ENCODE measurements around the gene ILKAP.
"Not testable (repeated sequence)": the region's sequence is repeated elsewhere in the genome, so short reads cannot be mapped to it uniquely, and the experiment has no call there.

The ILKAP gene

GRCh38 chr2:238187618-238188548 is 15.6 kb downstream of the ILKAP start:
- no peak for DNase-seq

DNA sequence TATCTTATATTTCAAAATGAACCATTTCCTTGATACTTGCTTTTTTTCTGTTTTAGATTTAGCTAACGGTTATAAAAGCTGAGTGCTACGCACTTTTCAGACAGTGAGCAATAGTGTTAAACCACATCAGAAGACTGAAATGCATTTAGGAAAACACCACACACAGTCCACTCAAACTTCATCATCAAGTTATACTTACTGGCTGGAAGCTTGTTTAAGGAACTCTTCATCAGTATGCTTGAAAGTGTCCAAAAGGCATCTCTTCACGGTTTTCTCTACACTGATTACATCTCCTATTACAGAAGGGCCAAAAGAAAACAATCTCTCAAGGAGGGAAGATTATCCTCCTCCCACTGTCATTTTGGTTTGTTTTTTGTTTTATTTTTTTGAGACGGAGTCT is 19.7 kb downstream of the ILKAP start:
- no peak for DNase-seq

DNA sequence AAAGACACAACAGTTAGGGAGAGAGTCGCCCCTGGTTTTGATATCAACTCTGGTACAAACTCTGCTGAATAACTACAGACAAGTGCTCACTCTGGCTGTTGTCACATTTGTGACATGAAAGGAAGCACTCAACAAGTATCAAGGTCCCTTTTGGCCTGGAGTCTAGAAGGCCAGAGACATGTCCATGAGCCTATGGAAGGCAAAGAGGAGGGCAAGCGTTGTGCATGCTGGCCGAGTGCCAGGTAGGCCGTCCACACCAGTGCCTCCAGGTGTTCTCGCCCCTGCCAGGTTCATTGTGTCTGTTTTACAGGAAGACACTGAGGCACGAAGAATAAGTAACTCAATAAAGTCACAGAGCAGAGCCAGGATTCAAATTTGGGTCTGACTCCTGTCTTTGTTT is 21.1 kb downstream of the ILKAP start:
- DNase-seq = no peak

- DNase-seq = no peak
These were observed 22.9 kb downstream of the ILKAP start for GRCh38 chr2:238180554-238180953.

- no peak for DNase-seq
These were observed 26.9 kb downstream of the ILKAP start for GRCh38 chr2:238176613-238177012.

GRCh38 chr2:238174701-238175100 is 28.8 kb downstream of the ILKAP start:
- no peak for DNase-seq

- DNase-seq = no peak
These were observed 29.2 kb downstream of the ILKAP start for GRCh38 chr2:238174291-238174690.

- no peak for DNase-seq
These were observed 29.8 kb downstream of the ILKAP start for GRCh38 chr2:238173692-238174091.

DNA sequence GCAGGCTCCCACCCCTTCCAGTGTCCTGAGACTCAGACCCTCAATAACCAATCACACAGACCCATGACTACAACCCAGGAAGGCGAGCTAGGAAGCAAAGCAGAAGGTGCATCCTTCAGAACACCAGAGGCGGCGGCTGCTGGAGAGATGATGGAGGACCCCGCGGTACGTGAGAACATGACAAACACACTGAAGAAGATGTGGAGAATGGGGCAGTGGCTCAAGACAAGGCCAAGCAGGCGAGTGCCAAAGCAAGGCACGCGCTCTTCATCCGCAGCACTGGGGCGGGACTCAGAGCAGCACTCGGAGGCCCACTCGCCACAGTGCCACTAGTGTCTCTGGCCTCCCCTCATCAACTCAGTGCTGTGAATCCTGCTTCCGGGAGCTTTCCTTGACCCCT is 31.1 kb downstream of the ILKAP start:
- no peak for DNase-seq

GRCh38 chr2:238171575-238172187 is 31.8 kb downstream of the ILKAP start:
- DNase-seq = no peak

GRCh38 chr2:238171072-238171431 is 32.4 kb downstream of the ILKAP start:
- DNase-seq = not testable (repeated sequence)

DNA sequence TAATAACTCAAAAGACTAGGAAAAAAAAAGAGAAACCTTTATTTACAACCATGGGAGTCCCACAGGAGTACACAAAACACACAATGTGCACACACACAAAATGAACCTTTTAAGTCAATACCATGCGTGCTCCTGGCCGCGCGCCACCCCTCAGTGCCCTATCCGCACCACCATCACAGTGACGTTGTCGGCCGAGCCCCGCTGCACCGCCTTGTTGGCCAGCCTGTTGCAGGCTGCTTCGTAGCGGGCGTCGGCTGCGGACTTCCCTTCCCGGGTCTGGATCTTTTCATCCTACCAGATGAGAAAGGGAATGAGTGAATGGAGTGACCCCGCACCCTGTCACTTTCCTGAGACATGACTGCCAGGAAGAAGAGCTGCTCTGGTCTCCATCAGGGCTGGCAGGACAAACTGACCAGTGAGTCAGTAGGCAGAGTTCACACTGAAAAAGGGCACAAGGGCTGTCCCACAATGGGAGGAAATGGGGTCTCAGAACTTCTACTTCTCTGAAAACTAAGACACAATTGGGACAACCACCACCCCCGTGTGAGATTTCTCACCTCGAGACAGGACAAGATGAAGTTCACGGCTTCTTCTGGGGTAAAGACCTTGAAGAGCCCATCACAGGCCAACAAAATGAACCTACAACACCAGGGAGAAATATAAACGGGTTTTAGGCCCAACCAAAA is 33.0 kb downstream of the ILKAP start:
- no peak for DNase-seq

GRCh38 chr2:238169708-238170251 is 33.7 kb downstream of the ILKAP start:
- DNase-seq = no peak

DNA sequence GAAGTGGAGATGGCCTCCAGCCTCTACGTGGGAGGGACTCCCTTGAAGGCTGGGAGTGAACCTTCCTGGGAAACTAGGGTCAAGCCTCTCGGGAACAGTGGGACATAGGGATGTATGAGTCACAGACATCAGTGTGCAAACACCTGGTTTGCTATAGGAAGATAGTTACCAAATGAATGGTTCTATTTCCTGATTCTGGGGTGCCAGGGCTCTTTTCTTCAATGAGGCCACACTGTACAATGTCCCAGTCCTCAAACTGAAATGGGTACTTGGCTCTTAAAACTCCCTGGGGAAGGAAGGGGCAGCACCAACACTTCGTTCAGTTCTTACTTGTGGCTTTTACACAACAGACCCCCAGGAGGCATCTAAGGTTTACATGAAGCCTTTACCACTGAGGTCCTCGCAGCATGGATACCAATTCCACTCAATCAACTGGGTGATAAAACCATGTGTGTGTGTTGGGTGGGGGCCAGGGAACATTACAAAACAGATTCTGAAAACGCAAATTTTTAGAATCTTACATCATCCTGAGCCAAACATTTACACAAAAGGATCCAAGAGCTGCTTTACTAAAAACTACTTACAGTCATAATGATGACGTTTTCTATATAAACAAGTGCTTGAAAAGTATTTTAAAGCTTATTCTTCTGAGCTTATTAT is 34.3 kb downstream of the ILKAP start:
- no peak for DNase-seq

DNA sequence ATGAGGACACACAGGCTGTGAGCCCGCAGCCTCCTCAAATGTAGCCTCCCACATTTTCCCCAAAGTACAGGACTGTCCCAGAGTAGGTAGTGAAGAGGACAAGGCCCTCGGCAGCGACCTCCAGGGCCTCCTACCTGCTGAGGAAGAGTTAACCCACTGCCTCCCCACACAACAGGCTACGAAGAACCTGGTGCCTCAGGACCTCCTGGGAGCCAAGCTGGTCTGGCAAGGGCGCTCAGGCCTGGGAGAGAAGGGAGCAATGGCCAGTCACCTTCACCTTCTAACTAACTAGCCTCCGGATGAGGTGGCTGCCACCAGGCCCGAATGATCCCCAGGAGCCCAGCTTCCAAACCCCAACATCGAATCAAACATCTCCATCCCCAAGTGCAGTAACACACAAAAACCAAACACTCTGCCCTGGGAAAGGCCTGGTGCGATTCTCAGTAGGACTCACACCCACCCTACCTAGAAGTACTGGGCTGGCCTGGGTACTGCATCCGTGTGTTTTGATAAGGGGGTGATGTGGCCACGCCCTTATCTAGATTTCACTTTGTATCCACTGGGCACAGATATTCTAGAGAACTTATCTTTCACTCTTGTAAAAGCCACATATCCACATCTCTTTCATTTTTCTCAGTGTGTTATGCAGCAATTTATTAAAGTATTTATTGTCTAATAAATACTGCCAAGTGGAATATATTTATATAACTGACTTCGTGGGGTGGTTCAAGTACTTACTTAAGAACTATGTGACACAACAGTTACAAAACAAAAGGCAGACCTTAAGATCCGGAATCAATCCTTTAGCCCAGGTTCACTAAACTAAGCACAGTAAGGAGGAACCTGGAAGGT is 35.1 kb downstream of the ILKAP start:
- no peak for DNase-seq

DNA sequence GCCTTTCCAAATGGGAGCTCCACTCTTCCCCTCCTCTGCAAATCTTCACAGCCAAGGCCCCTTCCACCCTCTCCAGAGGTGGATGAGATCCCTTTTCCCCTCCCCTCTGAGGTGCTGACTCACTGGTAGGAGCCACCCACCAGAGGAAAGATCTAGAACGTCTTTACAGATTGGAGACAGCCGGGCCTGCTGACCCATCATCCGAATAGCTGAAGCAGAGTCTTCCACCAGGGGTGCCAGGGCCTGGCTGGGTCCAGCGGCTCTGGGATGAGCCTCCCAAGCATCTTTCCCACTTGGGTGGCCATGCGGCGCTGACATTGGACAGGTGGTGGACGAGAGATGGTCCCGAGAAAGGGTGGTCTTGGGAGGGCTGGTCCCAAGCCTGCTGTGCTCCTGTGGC is 35.7 kb downstream of the ILKAP start:
- DNase-seq = no peak

GRCh38 chr2:238167344-238167715 is 36.2 kb downstream of the ILKAP start:
- DNase-seq = no peak

- no peak for DNase-seq
These were observed 36.8 kb downstream of the ILKAP start for GRCh38 chr2:238166391-238167343.

DNA sequence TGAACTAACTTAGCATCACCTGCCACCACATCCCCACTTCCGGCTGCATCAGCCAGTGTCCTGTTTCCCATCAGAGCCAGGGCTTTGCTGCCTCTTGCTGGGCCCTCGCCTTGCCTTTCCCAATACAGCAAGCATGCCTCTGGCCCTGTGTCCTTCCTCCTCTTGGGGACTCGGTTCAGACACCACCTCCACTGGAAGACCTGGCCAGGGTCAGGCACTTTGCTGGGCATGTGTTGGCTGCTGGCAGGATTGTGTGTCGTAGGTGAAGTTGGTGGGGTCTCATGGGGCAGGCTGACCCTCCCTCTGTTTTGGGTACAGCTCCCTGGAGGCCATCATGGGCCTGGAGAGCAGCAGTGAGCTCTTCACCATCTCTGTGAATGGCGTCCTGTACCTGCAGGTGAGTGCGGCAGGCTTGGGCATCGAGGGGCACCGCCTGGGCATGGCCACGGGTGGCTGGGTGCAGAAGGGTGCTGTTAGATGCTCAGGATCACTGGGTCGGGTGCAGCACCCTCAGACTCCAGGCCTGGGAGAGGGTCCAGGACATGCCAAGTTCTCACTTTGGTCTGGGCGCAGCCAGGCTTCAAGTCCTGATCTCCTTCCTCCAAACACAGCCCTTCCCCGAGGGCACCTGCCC is 38.1 kb downstream of the ILKAP start:
- DNase-seq = no peak

DNA sequence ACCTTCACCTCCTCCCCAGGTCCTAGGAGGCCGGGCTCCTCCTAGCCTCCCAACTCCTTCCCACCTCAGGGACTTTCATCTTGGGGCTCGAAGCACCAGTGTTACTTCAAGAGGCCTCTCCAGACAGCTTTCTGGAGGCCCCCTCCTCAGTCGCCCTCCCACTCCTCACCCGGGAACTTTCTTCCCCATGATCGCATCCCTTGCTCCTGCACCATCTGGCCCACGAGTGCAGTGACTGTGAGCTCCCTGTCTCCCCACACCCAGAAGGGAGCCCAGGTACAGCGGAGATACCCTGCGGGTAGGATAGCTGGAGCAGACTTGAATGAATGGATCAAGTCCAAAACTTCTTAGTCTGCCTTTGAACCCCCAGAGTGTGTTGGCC is 38.6 kb downstream of the ILKAP start:
- no peak for DNase-seq

Data from CD4-positive, alpha-beta T cell treated with Interleukin-17A for 4 hours (primary cell).